Heart left ventricle (tissue), 16 donors: Measurements from ENCODE around the gene TRIM65. TPM values are rescaled to one million over a fixed set of nuclear protein-coding genes. Genes with fewer than 3 reads are reported as not detected.
A peak's percentile ranks its signal among the peaks of the same experiment; 100 is the strongest.

Experiments
- ATAC-seq, 4 donors: fragments of 200-7000 bp; cut with Tn5 transposase; one replicate each; pipeline ENCODE4 v1.9.1; 2020 to 2022; ENCODE audit warnings: moderate library complexity in 4 of 4, mild to moderate bottlenecking in 3 of 4, moderate number of reproducible peaks in 1 of 4
- DNase-seq, 5 donors: peaks; one replicate each; pipeline ENCODE4 v3.0.0-alpha.2; 2020
- H3K27ac ChIP-seq, 12 donors: fragments of 200-600 bp; sonication (generic) in 4 of 12; one replicate each; pipeline versions ENCODE4 v1.5.0 to v1.8.0; 2016 to 2022; ENCODE audit warnings: mild to moderate bottlenecking in 2 of 12
- H3K27me3 ChIP-seq, 9 donors: fragments of 200-600 bp; sonication (generic) in 2 of 9; one replicate each; pipeline versions ENCODE4 v1.5.1 to v1.8.0; 2016 to 2022; ENCODE audit warnings: mild to moderate bottlenecking in 3 of 9
- H3K36me3 ChIP-seq, 9 donors: fragments of 200-600 bp; sonication (generic) in 2 of 9; one replicate each; pipeline versions ENCODE4 v1.5.0 to v1.8.0; 2018 to 2022; ENCODE audit warnings: mild to moderate bottlenecking in 2 of 9
- H3K4me1 ChIP-seq, 12 donors: fragments of 200-600 bp; sonication (generic) in 4 of 12; one replicate each; pipeline versions ENCODE4 v1.5.0 to v1.8.0; 2016 to 2022; ENCODE audit warnings: mild to moderate bottlenecking in 3 of 12
- H3K4me3 ChIP-seq, 12 donors: fragments of 200-600 bp; sonication (generic) in 4 of 12; one replicate each; pipeline versions ENCODE4 v1.5.0 to v1.8.0; 2017 to 2022; ENCODE audit warnings: mild to moderate bottlenecking in 9 of 12, moderate library complexity in 4 of 12
- H3K9me3 ChIP-seq, 12 donors: fragments of 200-600 bp; sonication (generic) in 4 of 12; one replicate each; pipeline versions ENCODE4 v1.5.0 to v1.8.0; 2016 to 2022; ENCODE audit warnings: mild to moderate bottlenecking in 1 of 12
- POLR2A ChIP-seq, 2 donors: fragments of 450-650 bp; IDR thresholded peaks; one replicate each; pipeline ENCODE4 v1.6.1; 2017; ENCODE audit warnings: antibody characterized with exemption in 2 of 2, mild to moderate bottlenecking in 2 of 2, moderate library complexity in 2 of 2
- WGBS, 4 donors: extraction: QIAGEN DNeasy Blood & Tissue Kit in 2 of 4; methylation state at CpG; one replicate each; pipeline versions ENCODE4 v1.1.5 to v1.1.7; 2013 to 2018; 5-methylcytosine and 5-hydroxymethylcytosine counted together
- intact Hi-C, 10 donors: fragments of 100-400 bp; cut with DNase I; formaldehyde crosslinking; loops; one replicate each; pipeline versions ENCODE4 v1.11.1 to v1.14.2; 2022
- polyA plus RNA-seq, 2 donors: library from polyadenylated mRNA; stranded (reverse); fragments of 200-250 nt; gene quantifications; one replicate each; pipeline ENCODE4 v1.2.3, GENCODE V29; 2013
- total RNA-seq, 9 donors: library from RNA; depleted of rRNA in 2 of 9; stranded (reverse); fragments of >200 nt in 2 of 9; fragmentation: NEBNext Ultra II Directional in 3 of 9; extraction: Animal tissue kit (Norgen Biotek cat#: 25700) in 3 of 9; gene quantifications; one replicate each; pipeline versions ENCODE4 v1.1.0 to v1.2.4, GENCODE V29; 2016 to 2023
- TF ChIP-seq, protein P1 (sequence below), 12 donors: fragments of 200-600 bp; sonication (generic) in 4 of 12; IDR thresholded peaks; one replicate each; pipeline versions ENCODE4 v1.5.0 to v1.8.0; 2018 to 2022; ENCODE audit warnings: antibody characterized with exemption in 12 of 12, mild to moderate bottlenecking in 5 of 12
- donor health status: ischemic (EF 13 %, LVEDD 7.1; RV severe dilation, severe dysfunction).
- donor health status: healthy with polysubstance abuse.
- donor health status: DM: no; HTN: yes; CAD: no.
- donor health status: DM: no; HTN: no; CAD: no.
- donor health status: ischemic (EF 25% LVEDD 6.9; RV normal size, moderate dysfunction).
- donor health status: ischemic (EF 25% LVEDD 5.7; RV mildly dilated, moderate dysfunction).
- donor health status: healthy.
- donor health status: DM: yes; HTN: yes; CAD: no.
- donor health status: ischemic (EF 35%, LVEDD 5.7; RV mildly dilated, moderate dysfunction).
- donor health status: nonischemic (EF 11% LVEDD 7.7; RV severe dilation, severe dysfunction).
- donor health status: DM: yes; HTN: yes; CAD: no.
- donor health status: PGD.
- donor health status: ischemic (EF 29% LVEDD 5.4; RV normal size, mild dysfunction).
- donor health status: nonischemic (EF 23%, LVEDD 6.1; RV moderate dilation, normal function).

TRIM65 gene
- total and polyA plus RNA-seq, 11 donors, result 6.8 to 16.1 (median 9.5) TPM

DNA sequence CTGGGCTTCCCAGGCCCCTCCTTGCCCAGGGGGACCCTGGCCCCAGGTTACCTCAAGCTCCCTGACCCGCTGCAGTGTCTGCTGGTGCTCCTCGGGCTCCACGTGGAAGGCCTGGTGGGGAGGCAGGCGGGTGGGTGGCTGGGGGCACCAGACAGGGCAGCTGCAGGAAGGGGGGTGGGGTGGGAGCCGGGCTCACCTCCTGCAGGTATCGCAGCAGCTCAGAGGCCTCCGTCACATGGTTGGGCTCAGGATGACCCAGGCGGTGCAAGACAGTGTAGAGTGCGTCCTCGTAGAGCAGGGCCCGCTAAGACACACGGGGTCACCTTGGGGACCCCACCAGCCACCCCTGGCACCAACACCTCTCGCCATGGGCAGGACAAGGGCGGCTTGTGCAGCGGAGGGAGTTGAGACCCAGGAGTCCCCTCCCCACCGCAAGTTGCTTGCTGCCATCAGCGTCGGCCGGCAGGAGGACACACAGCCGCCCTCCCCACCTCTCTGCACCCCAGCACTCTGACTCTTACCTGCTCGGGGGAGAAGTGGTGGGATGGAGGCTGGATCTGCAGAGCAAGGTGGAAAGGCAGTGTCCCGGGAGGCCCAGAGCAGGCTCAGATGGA is 53.7 kb downstream of the TRIM65 start:
- H3K4me1 ChIP-seq, result peaks cover 27 to 52% (median 38%) of the 10 kb centered on the region in 12 donors
- peaks cover 3 to 51% (median 26%) of the 10 kb centered on the region in 9 donors for H3K36me3 ChIP-seq
- WGBS, 4 donors, result 88 to 93% (median 92%) methylated on average over 6 to 22 of the region's 22 CpGs
- H3K4me3 ChIP-seq, result peak overlapping the region in 9 of 12 donors; percentile 12 to 69 (median 32)
- intact Hi-C loops, result loop anchor here in 1 of 10 donors (10.0 kb wide), 1 partner anchor 52 kb away; the partner anchor contains the start of gene TRIM65
- no peak for DNase-seq
- H3K27ac ChIP-seq, result peak overlapping the region in 2 of 12 donors; percentile 88 to 90
- no peak for ATAC-seq
- H3K27me3 ChIP-seq, result no peaks in the 10 kb centered on the region
- TF ChIP-seq POLR2A (IDR thresholded peaks at IDR 0.05), result no peak
- TF ChIP-seq, protein P1, sequence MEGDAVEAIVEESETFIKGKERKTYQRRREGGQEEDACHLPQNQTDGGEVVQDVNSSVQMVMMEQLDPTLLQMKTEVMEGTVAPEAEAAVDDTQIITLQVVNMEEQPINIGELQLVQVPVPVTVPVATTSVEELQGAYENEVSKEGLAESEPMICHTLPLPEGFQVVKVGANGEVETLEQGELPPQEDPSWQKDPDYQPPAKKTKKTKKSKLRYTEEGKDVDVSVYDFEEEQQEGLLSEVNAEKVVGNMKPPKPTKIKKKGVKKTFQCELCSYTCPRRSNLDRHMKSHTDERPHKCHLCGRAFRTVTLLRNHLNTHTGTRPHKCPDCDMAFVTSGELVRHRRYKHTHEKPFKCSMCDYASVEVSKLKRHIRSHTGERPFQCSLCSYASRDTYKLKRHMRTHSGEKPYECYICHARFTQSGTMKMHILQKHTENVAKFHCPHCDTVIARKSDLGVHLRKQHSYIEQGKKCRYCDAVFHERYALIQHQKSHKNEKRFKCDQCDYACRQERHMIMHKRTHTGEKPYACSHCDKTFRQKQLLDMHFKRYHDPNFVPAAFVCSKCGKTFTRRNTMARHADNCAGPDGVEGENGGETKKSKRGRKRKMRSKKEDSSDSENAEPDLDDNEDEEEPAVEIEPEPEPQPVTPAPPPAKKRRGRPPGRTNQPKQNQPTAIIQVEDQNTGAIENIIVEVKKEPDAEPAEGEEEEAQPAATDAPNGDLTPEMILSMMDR (IDR thresholded peaks at IDR 0.05), result no peak
- no peaks in the 10 kb centered on the region for H3K9me3 ChIP-seq

DNA sequence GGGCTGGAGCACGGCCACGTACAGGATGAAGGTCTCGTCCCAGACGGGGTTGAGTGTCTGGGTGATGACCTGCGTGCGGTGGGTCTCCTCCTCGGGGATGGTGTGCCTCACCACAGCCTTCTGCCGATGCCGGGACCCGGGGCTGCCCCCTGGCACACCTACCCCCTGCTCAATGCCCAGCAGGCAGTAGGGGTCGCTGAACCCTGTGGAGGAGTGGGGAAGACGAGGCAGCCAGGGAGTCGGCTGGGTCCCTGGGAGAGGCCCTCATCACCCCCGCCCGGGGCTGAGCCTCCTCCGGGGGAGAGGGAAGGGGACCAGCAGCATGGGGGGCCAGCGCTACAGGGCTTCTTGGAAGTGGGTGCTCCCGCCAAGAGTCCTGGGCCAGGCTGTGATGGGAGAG is 54.3 kb downstream of the TRIM65 start:
- no peak for DNase-seq
- 87 to 92% (median 90%) methylated on average over 9 to 18 of the region's 18 CpGs for WGBS, 4 donors
- no peak overlapping the region for H3K27ac ChIP-seq
- H3K36me3 ChIP-seq, result peaks cover 0 to 44% (median 19%) of the 10 kb centered on the region in 9 donors
- ATAC-seq, result no peak
- H3K27me3 ChIP-seq, result no peaks in the 10 kb centered on the region
- no peaks in the 10 kb centered on the region for H3K9me3 ChIP-seq
- peak overlapping the region in 1 of 12 donors; percentile 69 for H3K4me3 ChIP-seq
- H3K4me1 ChIP-seq, result peaks cover 24 to 46% (median 33%) of the 10 kb centered on the region in 12 donors
- intact Hi-C loops, result loop anchor here in 1 of 10 donors (10.0 kb wide), 1 partner anchor 52 kb away; the partner anchor contains the start of gene TRIM65
- no peak for TF ChIP-seq POLR2A (IDR thresholded peaks at IDR 0.05)
- TF ChIP-seq, protein P1 (IDR thresholded peaks at IDR 0.05), result no peak

DNA sequence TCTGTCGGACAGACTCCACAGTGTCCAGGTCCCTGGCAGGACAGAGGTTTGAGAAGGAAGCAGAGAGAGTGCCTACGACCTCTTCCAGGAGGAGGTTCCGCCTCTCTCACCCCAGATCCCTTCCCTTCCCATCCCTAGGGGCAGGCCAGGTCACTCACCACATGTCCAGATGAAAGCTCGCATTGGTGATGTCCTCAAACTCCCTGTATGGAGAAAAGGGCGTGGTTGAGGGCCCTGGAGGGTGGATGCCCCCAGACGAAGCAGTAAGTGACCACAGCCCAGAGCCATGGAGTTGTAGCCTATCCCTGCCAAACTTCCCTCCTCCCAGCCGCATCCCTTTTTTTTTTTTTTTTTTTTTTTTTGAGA is 56.0 kb downstream of the TRIM65 start:
- no peak overlapping the region for H3K4me3 ChIP-seq
- no peak overlapping the region for H3K27ac ChIP-seq
- 68 to 80% (median 74%) methylated on average over 6 to 7 of the region's 7 CpGs for WGBS, 4 donors
- ATAC-seq (no peak), DNase-seq (no peak)
- H3K36me3 ChIP-seq, result peaks cover 0 to 39% (median 3%) of the 10 kb centered on the region in 9 donors
- intact Hi-C loops, result loop anchor here in 1 of 10 donors (10.0 kb wide), 1 partner anchor 54 kb away; the partner anchor contains the start of gene TRIM65
- H3K9me3 ChIP-seq, result no peaks in the 10 kb centered on the region
- H3K4me1 ChIP-seq, result peaks cover 12 to 30% (median 18%) of the 10 kb centered on the region in 12 donors
- H3K27me3 ChIP-seq, result no peaks in the 10 kb centered on the region
- no peak for TF ChIP-seq POLR2A (IDR thresholded peaks at IDR 0.05)
- TF ChIP-seq, protein P1 (IDR thresholded peaks at IDR 0.05), result no peak

DNA sequence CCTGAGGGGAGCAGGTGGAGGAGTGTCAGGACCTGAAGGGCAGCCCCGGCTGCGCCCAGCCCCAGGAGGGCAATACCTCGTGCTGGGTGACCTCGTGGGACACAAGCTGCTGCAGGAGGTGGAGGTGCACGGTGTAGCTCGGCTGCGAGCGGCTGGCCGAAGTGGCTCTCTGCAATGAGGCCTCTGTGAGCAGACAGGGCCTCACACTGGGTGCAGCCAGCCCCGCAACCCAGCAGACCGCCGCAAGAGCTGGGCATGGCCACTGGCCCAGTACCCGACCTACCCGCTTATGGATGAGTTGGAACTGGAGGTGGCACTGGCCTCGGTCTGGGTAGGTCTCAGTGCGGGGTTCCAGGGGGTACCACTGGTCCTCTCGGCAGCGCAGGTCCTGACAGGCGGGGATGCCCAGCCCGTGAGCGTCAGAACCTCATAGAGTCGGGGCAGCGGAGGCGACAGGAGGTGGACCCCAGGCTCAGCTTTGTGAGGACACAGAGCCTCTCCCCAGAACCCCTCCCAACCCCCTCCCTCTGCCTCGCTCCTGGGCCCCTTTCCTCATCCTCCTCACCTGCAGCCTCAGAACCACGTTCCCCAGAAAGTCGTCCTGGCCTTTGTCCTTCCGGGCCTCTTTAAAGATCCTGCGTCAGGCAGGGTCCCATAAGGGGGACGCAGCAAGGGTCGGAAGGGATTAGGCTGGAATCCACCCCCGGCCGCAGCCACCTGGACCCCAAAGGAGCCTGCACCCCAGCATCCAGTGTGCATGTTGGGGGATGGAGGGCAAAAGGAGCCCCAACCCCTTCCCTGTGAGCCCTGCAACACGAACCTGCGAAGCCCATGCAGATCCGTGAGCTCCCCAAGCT is 56.6 kb downstream of the TRIM65 start:
- no peak for ATAC-seq
- DNase-seq, result no peak
- Histone ChIP-seq H3K4me3 (no peak overlapping the region), H3K27me3 (no peaks in the 10 kb centered on the region), H3K36me3 (peaks cover 0 to 43% (median 0%) of the 10 kb centered on the region in 9 donors), H3K27ac (no peak overlapping the region), H3K9me3 (no peaks in the 10 kb centered on the region), H3K4me1 (peaks cover 6 to 24% (median 12%) of the 10 kb centered on the region in 12 donors)
- no peak for TF ChIP-seq POLR2A (IDR thresholded peaks at IDR 0.05)
- TF ChIP-seq, protein P1 (IDR thresholded peaks at IDR 0.05), result no peak
- intact Hi-C loops, result loop anchor here in 2 of 10 donors (5.0 to 10.0 kb wide), 2 partner anchors 48 to 55 kb away; partner anchors contain the start of gene TRIM65 (in 1 of the 2)
- 91 to 94% (median 94%) methylated on average over 32 to 36 of the region's 36 CpGs for WGBS, 4 donors
